ENCODE measurements around the gene PRAC2. TPM values are rescaled to one million over a fixed set of nuclear protein-coding genes. Genes with fewer than 3 reads are reported as not detected.

The PRAC2 gene
- total RNA-seq, 1 donor from 2014 or later = not detected

- no peak for DNase-seq
Observed at GRCh38 chr17:48720266-48721008, 2.5 kb upstream of the PRAC2 start.

- no peak for DNase-seq
Observed at GRCh38 chr17:48721009-48721402, 2.0 kb upstream of the PRAC2 start.

- no peak for DNase-seq
Observed at GRCh38 chr17:48722201-48722907, 631 bp upstream of the PRAC2 start, which contains the start of gene PRAC1. Gene PRAC1 (minus strand): TSS chr17:48722518. CDS start chr17:48722392, 126 bp downstream.

GRCh38 chr17:48723423-48724250 is 652 bp downstream of the PRAC2 start:
- DNase-seq = no peak

- peak; percentile 91 for DNase-seq
Observed at GRCh38 chr17:48724251-48725003, 1.4 kb downstream of the PRAC2 start.

GRCh38 chr17:48725004-48725287 is 2.0 kb downstream of the PRAC2 start:
- DNase-seq = no peak

GRCh38 chr17:48725288-48726064 is 2.5 kb downstream of the PRAC2 start:
- DNase-seq = no peak

- no peak for DNase-seq
Observed at GRCh38 chr17:48726114-48726915, 3.3 kb downstream of the PRAC2 start.

- no peak for DNase-seq
Observed at GRCh38 chr17:48726916-48727286, 3.9 kb downstream of the PRAC2 start.

GRCh38 chr17:48727415-48728175 is 4.6 kb downstream of the PRAC2 start:
- DNase-seq = no peak

GRCh38 chr17:48728232-48729231 is 5.5 kb downstream of the PRAC2 start, which contains the start of gene HOXB13:
Gene HOXB13 (minus strand): TSS chr17:48728750. CDS start chr17:48728593, 157 bp downstream.
- DNase-seq = peak; percentile 50

- no peak for DNase-seq
Observed at GRCh38 chr17:48729335-48730239, 6.6 kb downstream of the PRAC2 start.

- DNase-seq = no peak
Observed at GRCh38 chr17:48730240-48730550, 7.2 kb downstream of the PRAC2 start.

- DNase-seq = no peak
Observed at GRCh38 chr17:48731355-48731754, 8.4 kb downstream of the PRAC2 start.

GRCh38 chr17:48732688-48733629 is 10.0 kb downstream of the PRAC2 start:
- DNase-seq = no peak

GRCh38 chr17:48733632-48734328 is 10.8 kb downstream of the PRAC2 start:
- DNase-seq = no peak

Data from tongue (tissue), 2 donors.